CD4-positive, alpha-beta T cell treated with Interleukin-1 beta for 1 hour (primary cell): Measurements from ENCODE around the gene GFPT2.

ENCODE experiments used
- DNase-seq, 2 donors: peaks; one replicate each; pipeline ENCODE4 v3.0.0-alpha.2; 2020 to 2022

The GFPT2 gene

DNA sequence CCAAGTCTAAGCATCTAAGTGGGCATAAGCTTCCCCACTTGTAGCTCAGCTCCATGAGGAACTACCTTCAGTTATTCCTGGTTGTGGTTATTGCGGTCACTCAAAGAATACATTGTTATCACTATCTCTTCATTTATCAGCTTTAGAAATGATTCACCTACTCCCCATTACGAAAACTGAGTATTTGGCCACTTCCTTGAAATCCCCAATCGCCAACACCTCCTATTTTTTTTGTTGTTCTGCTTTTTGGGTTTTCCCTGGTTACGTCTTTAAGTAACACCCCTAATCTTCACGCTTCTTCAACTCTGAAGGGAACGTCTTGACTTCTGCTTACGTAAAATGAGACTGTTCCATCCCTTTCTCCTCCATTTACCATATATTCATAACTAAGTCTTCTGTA is 81.9 kb downstream of the GFPT2 start:
- DNase-seq, result no peak

DNA sequence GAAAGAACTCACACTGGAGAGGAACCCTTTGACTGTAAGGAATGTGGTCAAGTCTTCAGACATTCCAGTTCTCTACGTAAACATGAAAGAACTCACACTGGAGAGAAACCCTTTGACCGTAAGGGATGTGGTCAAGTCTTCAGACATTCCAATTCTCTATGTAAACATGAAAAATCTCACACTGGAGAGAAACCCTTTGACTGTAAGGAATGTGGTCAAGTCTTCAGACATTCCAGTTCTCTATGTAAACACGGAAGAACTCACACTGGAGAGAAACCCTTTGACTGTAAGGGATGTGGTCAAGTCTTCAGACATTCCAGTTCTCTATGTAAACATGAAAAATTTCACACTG is 93.9 kb downstream of the GFPT2 start:
- no peak for DNase-seq

DNA sequence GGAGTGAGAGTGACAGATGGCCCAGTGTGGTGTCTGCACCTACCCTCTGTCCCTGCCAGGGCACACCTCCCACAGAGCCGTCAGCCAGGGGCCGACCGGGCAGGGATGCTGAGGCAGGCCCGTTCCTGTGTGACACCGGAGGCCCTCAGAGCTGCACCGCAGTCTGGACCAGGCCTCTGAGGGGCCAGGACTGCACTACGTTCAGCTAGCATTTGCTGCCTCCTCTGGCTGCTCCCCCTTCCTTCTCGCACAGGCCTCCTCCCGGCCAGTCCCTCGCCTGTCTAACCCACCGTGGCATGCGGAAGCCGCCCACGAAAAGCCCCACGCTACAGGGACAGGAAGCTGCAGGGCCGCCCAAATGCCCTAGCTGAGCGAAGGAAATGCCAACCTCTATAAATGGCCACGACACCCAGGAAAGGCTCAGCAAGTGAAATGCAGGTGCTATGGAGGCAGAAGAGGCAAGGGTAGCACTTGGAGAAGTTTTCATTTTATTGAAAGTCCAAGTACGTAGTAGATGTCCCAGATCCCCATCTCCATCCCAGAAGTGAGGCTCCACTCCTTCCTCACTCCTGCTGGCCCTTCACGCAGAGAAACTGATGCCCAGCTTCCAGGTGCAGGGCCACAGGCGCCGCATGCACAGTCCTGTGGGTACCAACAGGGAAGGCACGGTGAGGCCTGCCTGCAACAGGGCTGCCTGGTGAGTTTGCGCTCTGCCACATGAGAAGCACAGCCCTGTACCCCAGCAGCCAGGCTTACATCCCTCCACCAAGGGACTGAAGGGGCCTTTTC is 99.9 kb downstream of the GFPT2 start:
- DNase-seq, result no peak

DNA sequence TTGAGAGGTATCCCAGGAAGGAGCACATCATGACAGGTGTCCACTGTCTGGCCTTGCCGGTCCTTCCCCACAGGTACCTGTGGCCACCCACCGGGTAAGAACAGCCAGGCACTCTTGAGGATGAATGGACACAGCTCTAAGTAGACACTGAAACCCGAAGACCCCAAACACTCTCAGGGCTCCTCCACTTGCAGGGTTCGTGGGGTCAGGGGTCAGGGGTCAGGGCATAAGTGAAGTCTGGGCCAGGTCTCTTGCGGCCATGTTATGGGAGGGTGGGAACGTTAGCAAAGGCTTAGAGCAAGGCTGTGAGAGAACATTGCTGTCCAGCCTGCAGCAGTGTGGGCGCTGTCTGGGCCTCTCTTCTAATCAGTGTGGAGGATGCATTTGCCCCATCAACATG is 101.2 kb downstream of the GFPT2 start:
- DNase-seq, result no peak

DNA sequence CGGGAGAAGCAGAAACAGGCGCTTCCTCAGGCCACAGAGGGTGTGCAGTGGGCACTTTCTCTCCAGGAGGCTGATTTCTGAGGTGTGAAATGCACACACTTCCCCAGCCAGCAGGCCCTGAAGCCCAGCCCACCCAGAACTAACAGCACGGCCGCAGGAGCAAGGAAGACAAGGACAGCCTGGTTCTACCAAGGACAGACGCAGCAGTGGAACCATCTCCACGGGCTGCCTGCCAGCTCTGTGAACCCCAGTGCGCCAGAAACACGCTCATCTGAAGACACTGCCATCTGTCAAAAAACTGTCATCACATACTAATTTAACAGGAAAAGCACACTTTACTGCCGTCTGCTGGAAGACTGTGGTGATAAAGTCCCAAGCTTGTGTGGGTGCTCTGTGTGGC is 102.0 kb downstream of the GFPT2 start:
- no peak for DNase-seq
